ENCODE results near the gene STAT6.
"Not testable (repeated sequence)": the region's sequence is repeated elsewhere in the genome, so short reads cannot be mapped to it uniquely, and the experiment has no call there.

Gene STAT6

DNA sequence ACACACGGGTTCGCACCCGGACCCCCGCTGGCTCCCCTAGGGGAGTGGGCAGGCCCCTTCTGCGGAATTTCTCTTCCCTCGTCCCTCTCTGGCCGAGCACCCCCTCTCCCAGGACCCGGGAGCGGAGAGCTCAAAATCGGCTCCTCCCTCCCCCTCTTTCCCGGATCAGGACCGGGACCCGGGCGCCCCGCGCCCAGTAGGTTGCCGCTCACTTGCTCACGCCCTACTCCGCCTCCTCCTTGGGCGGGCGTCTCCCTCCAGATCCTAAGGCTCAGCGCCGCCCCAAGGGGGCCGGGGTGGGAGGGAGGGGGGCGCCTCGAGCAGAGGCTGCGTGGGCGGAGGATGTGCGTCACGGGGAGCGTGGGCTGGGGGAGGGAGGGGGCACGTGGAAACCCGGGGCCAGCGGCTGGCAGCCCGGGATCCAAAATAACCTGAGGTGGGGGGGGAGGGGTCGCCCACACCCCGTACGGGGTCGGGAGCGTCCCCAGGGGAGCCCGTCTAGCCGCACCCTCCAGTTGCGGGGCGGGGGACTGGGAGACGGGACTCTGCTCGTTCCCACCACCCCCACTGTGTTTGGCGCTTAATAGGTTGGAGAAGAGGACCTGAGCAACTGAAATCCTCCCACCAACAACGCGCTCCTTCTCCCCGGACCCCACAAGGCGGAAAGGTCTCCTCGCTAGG, 24.0 kb downstream of the STAT6 start:
- H3K4me3 ChIP-seq (ENCODE audit: insufficient read depth, low read depth, low read length), result peak overlapping the region; percentile 60
- WGBS, 2 experiments, result 0% methylated on average over 52 of the region's 52 CpGs
- H3K27me3 ChIP-seq (ENCODE audit: control insufficient read depth, insufficient read depth, low read length, poor library complexity, severe bottlenecking), result no peaks in the 10 kb centered on the region
- H3K27ac ChIP-seq (ENCODE audit: insufficient read depth, low read depth, low read length, poor library complexity, severe bottlenecking), result peak overlapping the region; percentile 97
- H3K36me3 ChIP-seq (ENCODE audit: control insufficient read depth, insufficient read depth, low read length), result peaks cover 2% of the 10 kb centered on the region
- H3K4me1 ChIP-seq (ENCODE audit: control insufficient read depth, insufficient read depth, low read length), result peaks cover 14% of the 10 kb centered on the region
- H3K9me3 ChIP-seq (ENCODE audit: control insufficient read depth, low read length), result no peaks in the 10 kb centered on the region

DNA sequence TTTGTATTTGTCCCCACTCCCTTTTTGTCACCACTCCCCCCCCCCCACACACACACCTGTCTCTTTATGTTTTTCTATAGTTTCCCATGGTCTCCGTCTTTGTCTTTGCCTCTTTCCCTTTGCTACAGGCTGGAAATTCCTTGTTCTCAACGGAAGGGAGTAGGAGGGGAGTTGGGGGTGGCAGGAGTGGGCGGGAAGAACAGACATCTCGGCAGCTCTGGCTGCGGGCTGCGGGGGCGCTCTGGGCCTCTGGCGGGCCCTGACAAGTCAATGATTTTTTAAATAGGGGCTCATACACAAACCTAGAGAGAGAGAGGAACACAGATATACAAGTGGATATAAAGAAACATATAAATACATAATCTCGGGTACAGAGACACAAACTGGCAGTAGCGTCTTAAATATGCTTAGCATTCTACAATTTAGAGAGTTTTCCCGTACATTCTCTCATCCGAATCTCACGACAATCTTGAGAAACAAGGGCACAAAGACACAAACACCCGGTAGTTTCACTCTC, 24.6 kb downstream of the STAT6 start:
- H3K36me3 ChIP-seq (ENCODE audit: control insufficient read depth, insufficient read depth, low read length), result no peaks in the 10 kb centered on the region
- WGBS, 2 experiments, result 0 to 1% methylated on average over 13 to 14 of the region's 14 CpGs
- H3K27ac ChIP-seq (ENCODE audit: insufficient read depth, low read depth, low read length, poor library complexity, severe bottlenecking), result peak overlapping the region; percentile 97
- H3K9me3 ChIP-seq (ENCODE audit: control insufficient read depth, low read length), result no peaks in the 10 kb centered on the region
- H3K27me3 ChIP-seq (ENCODE audit: control insufficient read depth, insufficient read depth, low read length, poor library complexity, severe bottlenecking), result no peaks in the 10 kb centered on the region
- H3K4me1 ChIP-seq (ENCODE audit: control insufficient read depth, insufficient read depth, low read length), result peaks cover 12% of the 10 kb centered on the region
- peak overlapping the region; percentile 60 for H3K4me3 ChIP-seq (ENCODE audit: insufficient read depth, low read depth, low read length)

DNA sequence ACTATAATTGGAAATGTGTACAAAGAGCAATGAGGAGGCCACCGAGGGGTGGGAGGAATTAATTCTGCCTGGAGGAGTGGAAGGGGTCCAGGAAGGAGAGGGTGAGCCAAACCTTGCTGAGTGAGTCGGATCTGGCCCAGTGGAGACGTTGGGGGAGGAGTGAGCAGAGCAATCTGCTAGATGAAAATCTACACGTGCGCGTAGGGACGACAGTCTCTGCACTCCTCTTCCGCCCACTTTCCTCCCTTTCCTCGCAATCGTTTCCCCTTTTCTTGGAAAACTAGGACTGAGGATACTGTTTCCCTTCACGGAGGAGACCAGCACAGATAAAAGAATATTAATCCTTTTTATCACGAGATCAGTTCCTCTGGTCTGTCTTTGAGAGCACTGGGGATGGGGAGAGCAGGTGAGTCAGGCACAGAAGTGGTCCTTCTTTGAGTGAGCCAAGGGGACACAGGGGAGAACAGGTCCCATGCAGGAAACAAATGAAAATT, 25.1 kb downstream of the STAT6 start:
- 31% methylated on average over 12 of the region's 12 CpGs for WGBS, 2 experiments
- H3K27ac ChIP-seq (ENCODE audit: insufficient read depth, low read depth, low read length, poor library complexity, severe bottlenecking), result peak overlapping the region; percentile 97
- H3K27me3 ChIP-seq (ENCODE audit: control insufficient read depth, insufficient read depth, low read length, poor library complexity, severe bottlenecking), result no peaks in the 10 kb centered on the region
- no peaks in the 10 kb centered on the region for H3K9me3 ChIP-seq (ENCODE audit: control insufficient read depth, low read length)
- H3K36me3 ChIP-seq (ENCODE audit: control insufficient read depth, insufficient read depth, low read length), result no peaks in the 10 kb centered on the region
- H3K4me1 ChIP-seq (ENCODE audit: control insufficient read depth, insufficient read depth, low read length), result peaks cover 8% of the 10 kb centered on the region
- H3K4me3 ChIP-seq (ENCODE audit: insufficient read depth, low read depth, low read length), result peak overlapping the region; percentile 60

DNA sequence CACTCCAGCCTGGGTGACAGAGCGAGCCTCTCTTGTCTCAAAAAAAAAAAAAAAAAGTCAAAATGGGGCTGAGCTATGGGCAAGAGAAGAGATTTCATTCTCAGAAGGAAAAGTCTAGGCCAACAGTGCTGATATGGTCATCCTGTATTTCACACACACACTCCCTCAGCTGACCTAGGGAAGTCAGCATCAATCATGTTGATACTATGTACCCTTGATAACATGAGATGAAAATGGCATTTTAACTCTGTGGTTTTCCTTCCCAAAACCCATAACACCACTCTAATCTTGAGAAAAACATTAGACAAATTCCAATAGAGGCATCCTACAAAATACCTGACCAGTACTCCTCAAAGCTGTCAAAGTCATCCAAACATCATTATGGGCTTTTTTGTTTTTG, 30.3 kb downstream of the STAT6 start:
- H3K4me3 ChIP-seq (ENCODE audit: insufficient read depth, low read depth, low read length), result no peak overlapping the region
- no peaks in the 10 kb centered on the region for H3K4me1 ChIP-seq (ENCODE audit: control insufficient read depth, insufficient read depth, low read length)
- no peaks in the 10 kb centered on the region for H3K9me3 ChIP-seq (ENCODE audit: control insufficient read depth, low read length)
- WGBS, 2 experiments, result 86 to 95% methylated on average over 1 of the region's 1 CpG
- H3K27ac ChIP-seq (ENCODE audit: insufficient read depth, low read depth, low read length, poor library complexity, severe bottlenecking), result no peak overlapping the region
- no peaks in the 10 kb centered on the region for H3K36me3 ChIP-seq (ENCODE audit: control insufficient read depth, insufficient read depth, low read length)
- no peaks in the 10 kb centered on the region for H3K27me3 ChIP-seq (ENCODE audit: control insufficient read depth, insufficient read depth, low read length, poor library complexity, severe bottlenecking)

DNA sequence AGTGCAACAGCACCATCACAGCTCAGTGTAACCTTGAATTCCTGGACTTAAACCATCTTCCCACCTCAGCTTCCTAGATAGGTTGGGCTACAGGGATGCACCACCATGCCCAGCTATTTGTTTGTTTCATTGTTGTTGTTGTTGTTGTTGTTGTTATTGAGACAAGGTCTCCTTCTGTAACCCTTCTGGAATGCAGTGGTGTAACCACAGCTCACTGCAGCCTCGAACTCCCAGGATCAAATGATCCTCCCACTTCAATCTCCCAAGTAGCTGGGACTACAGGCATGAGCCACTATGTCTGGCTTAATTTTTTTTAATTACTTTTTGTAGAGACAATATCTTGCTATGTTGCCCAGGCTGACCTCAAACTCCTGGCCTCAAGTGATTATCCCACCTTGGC, 31.3 kb downstream of the STAT6 start:
- no peak overlapping the region for H3K4me3 ChIP-seq (ENCODE audit: insufficient read depth, low read depth, low read length)
- no peaks in the 10 kb centered on the region for H3K36me3 ChIP-seq (ENCODE audit: control insufficient read depth, insufficient read depth, low read length)
- 91 to 100% methylated on average over 1 of the region's 1 CpG for WGBS, 2 experiments
- H3K4me1 ChIP-seq (ENCODE audit: control insufficient read depth, insufficient read depth, low read length), result no peaks in the 10 kb centered on the region
- H3K27ac ChIP-seq (ENCODE audit: insufficient read depth, low read depth, low read length, poor library complexity, severe bottlenecking), result no peak overlapping the region
- no peaks in the 10 kb centered on the region for H3K27me3 ChIP-seq (ENCODE audit: control insufficient read depth, insufficient read depth, low read length, poor library complexity, severe bottlenecking)
- no peaks in the 10 kb centered on the region for H3K9me3 ChIP-seq (ENCODE audit: control insufficient read depth, low read length)

DNA sequence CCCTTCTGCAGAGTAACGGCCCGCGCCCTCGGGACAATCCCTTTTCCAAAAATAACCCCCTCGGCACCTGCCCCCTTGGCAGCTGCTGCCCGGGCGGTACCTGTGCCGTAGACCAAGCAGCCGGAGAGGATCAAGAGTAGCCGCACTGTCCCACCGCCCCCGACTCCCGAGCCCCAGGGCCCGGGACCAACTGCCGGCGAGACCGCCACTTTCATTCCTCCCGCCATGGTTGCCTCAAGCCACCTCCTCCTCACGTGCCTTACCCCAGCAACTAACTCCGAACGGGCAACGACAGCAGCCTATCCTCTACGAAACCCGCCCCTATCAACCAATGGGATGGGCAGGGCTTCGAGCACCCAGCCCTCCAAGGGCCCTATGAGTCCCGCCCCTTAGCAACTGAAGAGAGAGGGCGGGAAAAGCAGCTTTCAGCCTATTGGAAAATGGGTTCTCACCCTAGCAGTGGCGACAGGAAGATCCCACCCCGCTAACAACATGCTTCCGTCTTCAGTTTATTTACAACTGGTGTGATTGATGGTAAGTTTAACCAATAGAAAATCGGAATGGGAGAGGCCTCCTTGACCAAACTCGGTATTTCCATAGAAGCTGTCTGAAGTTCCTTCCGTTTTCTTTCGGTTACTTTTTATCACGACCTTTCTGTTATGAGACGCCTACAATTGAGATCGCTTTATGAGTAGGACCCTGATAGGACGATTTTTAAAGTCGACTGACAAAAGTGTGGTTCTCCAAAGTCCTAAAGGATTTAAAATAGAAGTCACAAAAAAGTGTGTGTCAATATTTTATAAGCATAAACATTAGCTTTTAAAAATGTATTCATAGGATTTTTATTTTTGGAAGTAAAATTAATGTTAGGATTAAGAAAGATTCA, 32.4 kb downstream of the STAT6 start, which contains the start of gene NEMP1:
Gene NEMP1 (minus strand): TSS at position 273 of the 886 bp plus-strand sequence. CDS start 46 bp downstream, at position 227.
- WGBS, 2 experiments, result 0 to 1% methylated on average over 39 of the region's 39 CpGs
- no peaks in the 10 kb centered on the region for H3K27me3 ChIP-seq (ENCODE audit: control insufficient read depth, insufficient read depth, low read length, poor library complexity, severe bottlenecking)
- peak within 1 kb of the TSS; percentile 86 for H3K4me3 ChIP-seq (ENCODE audit: insufficient read depth, low read depth, low read length)
- H3K9me3 ChIP-seq (ENCODE audit: control insufficient read depth, low read length), result no peaks in the 10 kb centered on the region
- no peaks in the 10 kb centered on the region for H3K4me1 ChIP-seq (ENCODE audit: control insufficient read depth, insufficient read depth, low read length)
- no peaks in the 10 kb centered on the region for H3K36me3 ChIP-seq (ENCODE audit: control insufficient read depth, insufficient read depth, low read length)
- H3K27ac ChIP-seq (ENCODE audit: insufficient read depth, low read depth, low read length, poor library complexity, severe bottlenecking), result peak within 1 kb of the TSS; percentile 52

DNA sequence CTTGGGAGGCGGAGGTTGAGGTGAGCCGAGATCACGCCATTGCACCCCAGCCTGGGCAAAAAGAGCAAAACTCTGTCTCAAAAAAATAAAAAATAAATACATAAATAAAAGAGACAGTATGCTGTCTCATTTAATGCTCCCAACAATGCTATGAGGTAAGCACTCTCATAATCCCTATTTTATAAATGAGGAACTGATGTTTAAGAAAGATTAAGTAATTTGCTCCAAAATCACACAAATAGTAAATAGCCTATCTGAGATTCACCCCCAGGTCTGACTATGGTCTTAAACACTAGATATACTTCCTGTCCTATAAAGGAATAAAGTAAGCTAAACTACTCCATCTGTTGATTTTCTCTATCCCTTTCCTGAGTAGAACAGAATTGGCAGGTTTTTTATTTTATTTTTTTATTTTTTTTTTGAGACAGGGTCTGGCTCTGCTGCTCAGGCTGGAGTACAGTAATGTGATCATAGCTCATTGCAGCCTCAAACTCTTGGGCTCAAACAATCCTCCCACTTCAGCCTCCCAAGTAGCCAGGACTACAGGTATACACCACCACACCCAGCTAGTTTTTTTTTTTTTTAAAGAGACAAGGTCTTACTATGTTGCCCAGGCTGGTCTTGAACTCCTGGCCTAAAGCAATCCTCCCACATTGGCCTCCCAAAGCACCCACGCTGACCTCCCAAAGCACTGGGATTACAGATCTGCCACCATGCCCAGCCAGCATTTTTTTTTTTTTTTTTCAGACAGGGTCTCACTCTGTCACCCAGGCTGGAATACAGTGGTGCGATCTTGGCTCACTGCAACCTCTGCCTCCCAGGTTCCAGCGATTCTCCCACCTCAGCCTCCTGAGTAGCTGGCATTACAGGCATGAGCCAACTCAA, 37.4 kb downstream of the STAT6 start:
- H3K4me3 ChIP-seq (ENCODE audit: insufficient read depth, low read depth, low read length); H3K4me1 ChIP-seq (ENCODE audit: control insufficient read depth, insufficient read depth, low read length); H3K9me3 ChIP-seq (ENCODE audit: control insufficient read depth, low read length); H3K27ac ChIP-seq (ENCODE audit: insufficient read depth, low read depth, low read length, poor library complexity, severe bottlenecking); H3K27me3 ChIP-seq (ENCODE audit: control insufficient read depth, insufficient read depth, low read length, poor library complexity, severe bottlenecking): not testable (repeated sequence)
- 98% methylated on average over 6 of the region's 6 CpGs for WGBS, 2 experiments
- peaks cover 14% of the 10 kb centered on the region for H3K36me3 ChIP-seq (ENCODE audit: control insufficient read depth, insufficient read depth, low read length)

DNA sequence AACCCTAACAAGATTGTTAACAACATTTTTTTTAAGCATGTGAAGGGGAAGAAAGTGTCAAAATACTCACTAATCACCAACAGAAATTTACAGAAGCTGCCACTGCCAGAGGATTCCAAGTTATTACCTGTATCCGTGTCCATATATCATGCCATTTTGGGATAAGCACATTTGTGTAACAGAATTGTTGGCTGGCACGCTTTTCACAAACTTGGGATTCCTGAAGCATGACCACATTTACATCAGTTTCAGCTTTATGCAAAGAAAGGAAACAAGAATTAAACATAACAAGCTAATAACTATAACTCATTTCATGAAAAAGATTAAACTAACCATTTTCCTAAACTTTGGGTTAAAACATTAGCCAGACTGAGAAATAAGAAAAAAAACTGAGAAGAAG, 38.5 kb downstream of the STAT6 start:
- peaks cover 18% of the 10 kb centered on the region for H3K36me3 ChIP-seq (ENCODE audit: control insufficient read depth, insufficient read depth, low read length)
- no peaks in the 10 kb centered on the region for H3K27me3 ChIP-seq (ENCODE audit: control insufficient read depth, insufficient read depth, low read length, poor library complexity, severe bottlenecking)
- 95 to 97% methylated on average over 2 of the region's 2 CpGs for WGBS, 2 experiments
- no peak overlapping the region for H3K27ac ChIP-seq (ENCODE audit: insufficient read depth, low read depth, low read length, poor library complexity, severe bottlenecking)
- H3K4me1 ChIP-seq (ENCODE audit: control insufficient read depth, insufficient read depth, low read length), result no peaks in the 10 kb centered on the region
- no peaks in the 10 kb centered on the region for H3K9me3 ChIP-seq (ENCODE audit: control insufficient read depth, low read length)
- no peak overlapping the region for H3K4me3 ChIP-seq (ENCODE audit: insufficient read depth, low read depth, low read length)

DNA sequence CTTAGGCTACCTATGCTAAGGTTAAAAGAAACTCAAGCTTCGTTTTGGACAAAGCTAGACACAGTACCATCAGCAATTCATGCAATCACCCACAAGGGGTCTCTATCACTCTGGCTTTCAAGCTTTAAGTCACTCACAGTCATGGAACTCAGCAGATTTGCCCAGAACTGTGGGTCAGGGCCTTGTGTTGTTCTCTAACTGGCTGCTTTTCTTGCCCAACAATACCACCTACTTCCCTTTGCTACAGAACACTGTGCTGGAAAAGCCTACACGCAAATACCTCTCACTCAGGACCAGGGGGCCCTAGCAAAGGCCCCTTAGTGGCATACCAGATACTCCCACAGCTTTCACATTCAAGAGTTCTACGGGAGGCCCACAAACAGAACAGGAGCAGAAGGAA, 41.6 kb downstream of the STAT6 start:
- Histone ChIP-seq H3K27me3 (ENCODE audit: control insufficient read depth, insufficient read depth, low read length, poor library complexity, severe bottlenecking) (no peaks in the 10 kb centered on the region), H3K36me3 (ENCODE audit: control insufficient read depth, insufficient read depth, low read length) (peaks cover 32% of the 10 kb centered on the region), H3K27ac (ENCODE audit: insufficient read depth, low read depth, low read length, poor library complexity, severe bottlenecking) (no peak overlapping the region), H3K4me1 (ENCODE audit: control insufficient read depth, insufficient read depth, low read length) (no peaks in the 10 kb centered on the region), H3K9me3 (ENCODE audit: control insufficient read depth, low read length) (no peaks in the 10 kb centered on the region), H3K4me3 (ENCODE audit: insufficient read depth, low read depth, low read length) (no peak overlapping the region)
- WGBS, 2 experiments, result 43 to 48% methylated on average over 3 of the region's 3 CpGs

Data from ectodermal cell (in vitro differentiated cells).